ENCODE results near the gene IFTAP.

DNA sequence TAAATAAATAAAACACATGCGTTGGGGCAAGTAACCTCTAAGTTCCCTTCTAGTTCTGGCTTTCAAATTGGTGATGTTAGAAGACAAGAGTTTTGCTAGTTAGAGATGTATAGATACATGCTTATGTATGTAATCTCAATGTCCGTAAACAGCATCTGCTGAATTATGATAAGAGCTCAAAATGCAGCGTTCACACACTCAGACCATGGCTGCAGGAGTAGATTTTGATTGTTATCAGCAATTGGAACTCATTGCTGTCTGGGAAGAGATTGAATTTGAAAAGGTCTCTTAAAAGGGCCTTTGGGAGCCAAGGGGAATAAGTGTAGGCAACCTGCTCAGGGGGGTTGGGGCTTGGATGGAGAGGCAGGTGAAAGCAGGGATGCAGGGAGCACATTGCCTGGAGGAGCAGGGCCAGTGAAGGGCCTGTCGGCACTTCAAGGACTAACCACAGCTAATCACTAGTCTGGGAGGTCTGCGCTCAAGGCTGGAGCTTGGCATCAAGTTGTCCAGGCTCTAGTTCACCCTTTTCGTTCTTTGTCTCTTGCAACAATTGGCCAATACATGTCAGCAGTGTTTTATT, 29.2 kb upstream of the IFTAP start:
- TF ChIP-seq POLR2A (IDR thresholded peaks at IDR 0.05), result no peak
- TF ChIP-seq, protein P1, sequence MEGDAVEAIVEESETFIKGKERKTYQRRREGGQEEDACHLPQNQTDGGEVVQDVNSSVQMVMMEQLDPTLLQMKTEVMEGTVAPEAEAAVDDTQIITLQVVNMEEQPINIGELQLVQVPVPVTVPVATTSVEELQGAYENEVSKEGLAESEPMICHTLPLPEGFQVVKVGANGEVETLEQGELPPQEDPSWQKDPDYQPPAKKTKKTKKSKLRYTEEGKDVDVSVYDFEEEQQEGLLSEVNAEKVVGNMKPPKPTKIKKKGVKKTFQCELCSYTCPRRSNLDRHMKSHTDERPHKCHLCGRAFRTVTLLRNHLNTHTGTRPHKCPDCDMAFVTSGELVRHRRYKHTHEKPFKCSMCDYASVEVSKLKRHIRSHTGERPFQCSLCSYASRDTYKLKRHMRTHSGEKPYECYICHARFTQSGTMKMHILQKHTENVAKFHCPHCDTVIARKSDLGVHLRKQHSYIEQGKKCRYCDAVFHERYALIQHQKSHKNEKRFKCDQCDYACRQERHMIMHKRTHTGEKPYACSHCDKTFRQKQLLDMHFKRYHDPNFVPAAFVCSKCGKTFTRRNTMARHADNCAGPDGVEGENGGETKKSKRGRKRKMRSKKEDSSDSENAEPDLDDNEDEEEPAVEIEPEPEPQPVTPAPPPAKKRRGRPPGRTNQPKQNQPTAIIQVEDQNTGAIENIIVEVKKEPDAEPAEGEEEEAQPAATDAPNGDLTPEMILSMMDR (IDR thresholded peaks at IDR 0.05), result no peak
- TF ChIP-seq EP300 (IDR thresholded peaks at IDR 0.05), result no peak
